Kidney glomerular epithelial cell (primary cell): ENCODE data around the gene STRN.
"Not testable (repeated sequence)": the region's sequence is repeated elsewhere in the genome, so short reads cannot be mapped to it uniquely, and the experiment has no call there.

Experiments
- DNase-seq: peaks from one replicate; lab custom pipeline; 2025; lab: John Stamatoyannopoulos, UW

The STRN gene, protein sequence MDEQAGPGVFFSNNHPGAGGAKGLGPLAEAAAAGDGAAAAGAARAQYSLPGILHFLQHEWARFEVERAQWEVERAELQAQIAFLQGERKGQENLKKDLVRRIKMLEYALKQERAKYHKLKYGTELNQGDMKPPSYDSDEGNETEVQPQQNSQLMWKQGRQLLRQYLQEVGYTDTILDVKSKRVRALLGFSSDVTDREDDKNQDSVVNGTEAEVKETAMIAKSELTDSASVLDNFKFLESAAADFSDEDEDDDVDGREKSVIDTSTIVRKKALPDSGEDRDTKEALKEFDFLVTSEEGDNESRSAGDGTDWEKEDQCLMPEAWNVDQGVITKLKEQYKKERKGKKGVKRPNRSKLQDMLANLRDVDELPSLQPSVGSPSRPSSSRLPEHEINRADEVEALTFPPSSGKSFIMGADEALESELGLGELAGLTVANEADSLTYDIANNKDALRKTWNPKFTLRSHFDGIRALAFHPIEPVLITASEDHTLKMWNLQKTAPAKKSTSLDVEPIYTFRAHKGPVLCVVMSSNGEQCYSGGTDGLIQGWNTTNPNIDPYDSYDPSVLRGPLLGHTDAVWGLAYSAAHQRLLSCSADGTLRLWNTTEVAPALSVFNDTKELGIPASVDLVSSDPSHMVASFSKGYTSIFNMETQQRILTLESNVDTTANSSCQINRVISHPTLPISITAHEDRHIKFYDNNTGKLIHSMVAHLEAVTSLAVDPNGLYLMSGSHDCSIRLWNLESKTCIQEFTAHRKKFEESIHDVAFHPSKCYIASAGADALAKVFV

DNA sequence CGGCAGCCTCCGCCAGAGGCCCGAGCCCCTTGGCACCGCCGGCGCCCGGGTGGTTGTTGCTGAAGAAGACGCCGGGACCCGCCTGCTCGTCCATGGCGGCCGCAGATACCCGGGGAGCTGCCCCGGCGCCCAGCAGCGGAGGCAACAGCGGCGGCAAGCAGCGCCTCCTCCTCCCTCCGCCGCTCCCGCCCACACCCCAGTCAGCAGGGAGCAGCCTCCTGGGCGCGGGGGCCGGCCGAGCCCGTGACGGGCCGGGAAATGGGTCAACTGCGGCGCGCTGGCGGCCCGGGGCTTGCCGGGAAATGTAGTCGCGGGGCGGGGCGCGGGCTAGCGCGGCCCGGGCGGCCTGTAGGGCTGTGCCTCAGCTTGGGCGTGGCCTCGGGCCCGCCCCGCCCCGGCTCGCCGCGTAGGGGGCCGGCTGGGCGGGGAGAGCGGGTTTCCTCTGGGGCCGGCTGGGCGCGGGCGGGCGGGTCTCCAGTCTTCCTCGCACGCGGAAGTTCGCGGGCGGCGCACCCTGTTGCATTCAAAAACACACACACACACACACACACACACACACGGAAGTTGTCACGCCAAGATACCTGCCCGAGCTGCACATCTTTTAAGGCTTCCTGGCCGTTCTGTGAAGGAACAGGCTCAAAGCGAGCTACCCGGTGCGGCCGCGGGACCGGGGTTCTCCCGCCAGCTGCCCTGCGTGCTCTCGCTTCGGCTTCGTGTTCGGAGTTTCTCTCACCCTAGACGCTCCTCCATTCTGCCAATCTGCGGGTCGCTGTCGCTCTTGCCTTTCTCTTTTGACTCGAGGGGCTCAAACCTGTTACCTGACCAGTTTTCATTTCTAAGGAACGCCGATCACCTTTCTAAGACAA lies at the start of gene STRN:
TSS of gene STRN (minus strand) at position 167 of the 866 bp plus-strand sequence. CDS start at position 94, 73 bp downstream.
- peak; percentile 95 for DNase-seq

GRCh38 chr2:37013315-37013641 lies 46.9 kb upstream of the STRN start:
- DNase-seq, result no peak

DNA sequence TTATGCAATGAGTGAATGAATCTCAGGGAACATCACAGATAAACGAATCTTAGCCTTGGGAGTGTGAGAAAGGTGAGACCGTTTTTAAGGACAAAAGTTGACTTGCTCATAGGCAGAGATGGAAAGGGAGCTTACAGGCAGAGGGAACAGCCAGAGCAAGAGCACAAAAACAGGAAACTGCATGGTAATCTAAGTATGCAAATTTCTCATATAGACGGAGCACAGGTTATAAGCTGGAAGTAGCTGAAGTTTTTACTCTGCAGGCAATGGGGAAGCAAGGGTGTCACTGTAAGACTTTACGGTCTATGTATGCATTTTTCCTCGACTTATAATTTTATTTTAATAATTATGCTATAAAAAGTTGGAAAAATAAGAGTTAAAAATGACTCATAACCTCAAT lies 44.8 kb upstream of the STRN start:
- no peak for DNase-seq

DNA sequence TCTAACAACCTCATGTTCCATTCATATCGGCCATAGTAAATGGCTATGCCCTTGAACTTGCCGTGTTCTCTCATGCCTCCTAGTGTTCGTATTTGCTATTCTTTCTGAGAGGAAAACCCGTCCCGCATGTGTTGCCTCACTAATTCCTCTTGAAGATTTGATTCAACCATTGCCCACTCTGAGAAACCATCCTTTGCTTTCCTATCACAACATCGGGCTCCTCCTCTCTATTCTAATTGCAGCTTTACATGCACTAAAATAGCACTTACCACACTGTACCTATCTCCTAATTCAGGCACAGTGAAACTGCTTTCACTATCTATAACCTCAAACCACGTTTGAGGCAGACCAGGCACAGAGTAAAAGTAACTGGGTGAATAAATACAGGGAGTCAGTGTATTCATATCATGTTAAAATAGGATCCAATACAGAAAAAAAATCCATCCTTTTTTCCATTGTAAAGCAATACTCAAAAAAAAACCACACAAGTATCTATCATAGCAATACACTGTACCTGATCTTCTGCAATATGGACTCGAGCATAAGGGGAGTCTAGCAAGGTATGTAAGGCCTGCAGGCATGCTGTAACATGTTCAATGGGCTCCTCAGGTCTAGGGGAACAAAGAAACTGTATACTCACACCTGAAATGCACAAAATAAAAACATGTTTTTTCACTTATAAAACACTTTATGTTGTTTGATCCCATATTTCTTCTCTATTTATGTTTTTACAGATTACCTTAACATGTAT lies 39.0 kb upstream of the STRN start:
- DNase-seq, result peak; percentile 2

DNA sequence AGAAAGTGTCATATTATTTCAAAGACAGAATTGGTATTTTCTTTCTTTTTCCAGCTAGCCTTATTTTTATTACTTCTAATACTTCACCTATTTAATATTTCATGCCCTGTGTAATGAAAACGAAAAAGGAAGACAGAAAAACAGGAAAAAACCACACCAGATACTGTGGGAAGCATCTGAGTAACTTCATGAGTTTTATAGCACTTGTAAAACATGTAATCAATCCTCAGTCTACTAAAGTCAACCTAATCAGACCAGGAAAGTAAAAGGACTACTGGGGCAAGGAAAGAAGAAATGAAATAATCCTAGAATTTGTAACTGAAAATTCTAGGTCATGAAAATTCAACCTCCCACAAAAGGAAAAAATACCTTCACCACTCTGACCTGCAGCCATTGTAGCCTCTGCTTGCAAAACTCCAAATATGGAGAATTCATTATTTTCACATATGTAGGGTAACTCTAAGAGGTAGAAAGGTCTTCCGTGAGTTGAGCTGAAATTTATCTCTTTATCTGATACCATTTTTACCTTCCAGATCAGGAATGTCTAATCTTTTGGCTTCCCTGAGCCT lies 34.7 kb upstream of the STRN start:
- DNase-seq, result no peak

DNA sequence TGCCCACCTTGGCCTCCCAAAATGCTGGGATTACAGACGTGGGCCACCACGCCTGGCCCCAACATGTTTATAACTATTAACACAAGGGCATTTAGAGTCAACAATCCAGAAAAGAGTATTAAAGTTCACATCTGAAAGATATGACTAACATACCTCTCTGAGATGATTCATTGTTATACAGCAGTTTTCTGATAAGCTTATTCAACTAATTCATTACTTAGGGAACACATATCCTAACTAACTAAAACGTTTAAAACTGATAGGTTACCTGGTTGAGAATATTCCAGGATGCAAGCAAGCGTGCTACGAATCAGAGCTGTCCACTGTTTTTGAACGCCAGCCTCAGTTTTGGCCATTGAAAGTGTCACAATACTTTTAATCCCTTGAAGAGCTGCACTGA lies 34.0 kb upstream of the STRN start:
- no peak for DNase-seq

GRCh38 chr2:36999416-36999815 lies 33.1 kb upstream of the STRN start:
- not testable (repeated sequence) for DNase-seq

DNA sequence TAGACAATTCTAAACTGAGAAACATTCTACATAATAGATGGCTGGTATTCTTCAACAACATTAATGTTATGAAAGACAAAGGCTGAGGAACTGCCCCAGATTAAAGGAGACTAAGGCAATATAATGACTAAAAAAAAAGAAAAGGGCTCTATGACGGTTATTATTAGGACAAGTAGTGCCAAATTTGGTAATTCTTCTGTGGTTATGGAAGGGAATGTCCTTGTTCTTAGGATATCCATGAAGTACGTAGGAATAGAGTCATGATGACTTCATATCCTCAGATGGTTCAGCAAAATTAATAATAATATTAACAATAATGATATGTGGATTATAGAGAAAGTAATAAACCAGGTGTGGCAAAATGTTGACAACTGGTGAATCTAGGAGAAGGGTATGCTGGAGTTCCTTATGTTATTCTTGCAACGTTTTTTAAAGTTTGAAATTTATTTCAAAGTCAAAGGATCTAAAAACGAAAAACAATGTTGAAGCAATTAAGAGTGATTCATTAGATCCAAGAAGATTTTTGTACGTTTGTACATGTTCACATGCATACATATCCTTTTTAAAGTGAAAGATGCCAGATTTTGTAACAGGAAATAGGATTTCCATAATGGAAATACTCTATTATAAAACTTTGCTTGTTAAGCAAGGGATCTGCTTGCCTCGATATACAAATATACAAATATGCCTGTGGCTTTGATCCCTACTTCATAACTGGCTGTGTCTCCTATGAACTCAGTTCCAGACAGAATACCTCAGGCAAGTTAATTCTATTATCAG lies 27.7 kb upstream of the STRN start:
- DNase-seq, result no peak

GRCh38 chr2:36988008-36988407 lies 21.7 kb upstream of the STRN start:
- no peak for DNase-seq

DNA sequence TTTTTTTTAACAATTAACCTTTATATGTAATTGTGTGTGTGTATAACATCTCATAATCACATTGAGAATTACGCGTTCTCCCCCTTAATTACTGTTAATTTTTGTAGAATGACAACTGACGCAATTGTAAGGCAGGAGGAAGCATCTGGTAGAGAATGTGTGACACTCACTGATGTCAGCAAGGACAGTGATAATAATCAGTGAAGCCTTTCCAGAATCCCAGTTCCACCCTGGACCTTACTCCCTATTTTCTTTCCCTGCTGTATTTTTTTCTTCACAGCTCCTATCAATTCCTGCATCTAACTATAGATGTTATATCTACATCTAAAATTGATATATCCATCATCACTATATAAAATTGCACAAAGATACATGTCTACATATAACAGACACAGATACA lies 16.1 kb upstream of the STRN start:
- DNase-seq, result no peak

- no peak for DNase-seq
These were observed 15.6 kb upstream of the STRN start for GRCh38 chr2:36981911-36982310.

DNA sequence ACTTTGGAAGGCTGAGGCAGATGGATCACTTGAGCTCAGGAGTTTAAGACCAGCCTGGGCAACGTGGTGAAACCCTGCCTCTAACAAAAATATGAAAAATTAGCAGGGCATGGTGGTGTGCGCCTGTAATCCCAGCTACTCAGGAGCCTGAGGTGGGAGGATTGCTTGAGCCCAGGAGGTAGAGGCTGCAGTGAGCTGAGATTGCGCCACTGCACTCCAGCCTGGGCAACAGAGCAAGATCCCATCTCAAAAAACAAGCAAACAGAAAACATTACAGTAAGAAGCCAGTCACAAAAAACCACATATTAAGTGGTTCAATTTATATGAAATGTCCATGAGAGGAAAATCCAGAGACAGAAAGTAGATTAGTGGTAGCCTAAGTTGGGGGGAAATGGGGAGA lies 12.7 kb upstream of the STRN start:
- DNase-seq, result not testable (repeated sequence)

- DNase-seq, result no peak
These were observed 9.7 kb upstream of the STRN start for GRCh38 chr2:36976065-36976464.

DNA sequence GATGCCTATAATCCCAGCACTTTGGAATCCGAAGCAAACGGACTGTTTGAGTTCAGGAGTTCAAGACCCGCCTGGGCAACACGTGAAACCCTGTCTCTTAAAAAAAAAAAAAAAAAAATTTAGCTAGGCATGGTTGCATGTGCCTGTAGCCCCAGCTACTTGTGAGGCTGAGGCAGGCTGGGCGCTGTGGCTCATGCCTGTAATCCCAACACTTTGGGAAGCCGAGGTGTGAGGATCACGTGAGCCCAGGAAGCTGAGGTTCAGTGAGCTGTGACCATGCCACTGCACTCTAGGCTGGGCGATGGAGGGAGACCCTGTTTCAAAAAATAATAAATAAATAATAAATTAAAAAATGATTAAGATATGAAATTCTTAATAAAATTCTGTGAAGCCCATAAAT lies 9.0 kb upstream of the STRN start:
- DNase-seq, result no peak

- no peak for DNase-seq
These were observed 7.0 kb upstream of the STRN start for GRCh38 chr2:36973320-36973719.

DNA sequence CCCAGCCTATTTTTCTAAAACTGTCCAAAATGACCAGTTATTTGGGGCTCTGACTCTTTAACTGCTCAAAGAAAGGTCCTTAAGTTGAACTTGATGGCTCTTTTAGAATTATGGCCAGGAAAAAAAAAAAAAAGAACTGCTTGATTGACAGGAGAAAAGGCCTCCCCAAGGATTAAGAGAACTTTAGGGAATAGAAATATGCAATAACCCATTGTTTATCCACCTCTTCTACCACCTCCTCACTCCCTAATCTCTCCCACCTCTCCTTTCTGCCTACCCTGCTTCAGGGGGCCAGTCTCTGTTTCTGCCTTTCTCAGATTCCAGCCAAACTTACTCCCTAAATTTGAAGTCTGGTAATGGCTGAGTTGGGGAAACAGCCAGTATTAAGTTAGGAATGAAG lies 5.7 kb upstream of the STRN start:
- no peak for DNase-seq

DNA sequence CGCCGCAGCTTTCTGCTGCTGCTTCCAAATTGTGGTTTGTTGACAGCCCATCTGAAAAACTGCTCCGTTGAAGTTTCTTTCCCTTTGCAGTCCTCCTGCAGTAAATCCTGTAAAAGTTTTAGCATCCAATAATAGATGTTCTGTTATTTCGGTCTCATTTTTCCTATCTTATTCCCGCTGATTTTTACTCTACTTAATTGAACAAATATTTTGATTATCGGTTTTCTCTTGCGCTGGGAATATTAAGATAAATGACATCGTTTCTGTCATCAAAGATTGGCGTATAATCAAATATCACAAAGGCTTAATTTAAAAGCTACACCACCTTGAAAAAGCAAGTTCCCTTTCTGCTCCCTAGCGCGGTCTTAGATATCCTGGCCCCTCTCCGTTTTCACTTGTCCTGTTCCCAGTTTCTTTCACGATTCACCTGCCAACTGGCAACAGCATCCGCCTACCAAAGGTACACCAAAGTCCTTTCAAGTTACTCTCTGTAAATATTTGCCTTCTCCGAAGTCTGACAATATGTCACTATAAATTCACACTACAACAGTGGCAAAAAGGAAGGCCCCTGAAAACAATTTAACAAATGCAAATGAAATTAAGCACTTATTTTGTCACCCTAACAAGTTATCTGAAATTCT lies 1.0 kb upstream of the STRN start:
- no peak for DNase-seq

GRCh38 chr2:36965751-36966369 lies 476 bp downstream of the STRN start:
- DNase-seq, result no peak

- no peak for DNase-seq
These were observed 1.1 kb downstream of the STRN start for GRCh38 chr2:36965206-36965605.
